HAP-1 (cell line): ENCODE measurements around the gene DPP10.

Source experiments
- DNase-seq, 2 experiments: peaks; one replicate each; pipeline ENCODE4 v3.0.0-alpha.2; 2016 to 2020; ENCODE audit warnings: low spot score in 2 of 2
- H3K27me3 ChIP-seq: fragments of 250-450 bp; sonication (Bioruptor Pico); 2 replicates; pipeline ENCODE4 v1.5.1; 2020; ENCODE audit warnings: low read depth, mild to moderate bottlenecking, moderate library complexity
- H3K36me3 ChIP-seq: fragments of 250-450 bp; sonication (Bioruptor Pico); replicated peaks from 2 replicates; pipeline ENCODE4 v1.5.1; 2020; ENCODE audit warnings: mild to moderate bottlenecking
- H3K4me1 ChIP-seq: fragments of 250-450 bp; sonication (Bioruptor Pico); 2 replicates; pipeline ENCODE4 v1.5.1; 2020; ENCODE audit warnings: mild to moderate bottlenecking
- H3K4me3 ChIP-seq: fragments of 250-450 bp; sonication (Bioruptor Pico); 2 replicates; pipeline ENCODE4 v1.5.1; 2020; ENCODE audit warnings: mild to moderate bottlenecking, moderate library complexity
- H3K9me3 ChIP-seq: fragments of 250-450 bp; sonication (Bioruptor Pico); 2 replicates; pipeline ENCODE4 v1.5.1; 2020; ENCODE audit warnings: mild to moderate bottlenecking, moderate library complexity
- in situ Hi-C: fragments of 300-500 bp; cut with MboI; formaldehyde crosslinking; loops from 3 replicates; pipeline ENCODE4 v1.14.3; 2020; ENCODE audit warnings: low sequenced_read_pairs, inconsistent platforms, mixed read lengths

Gene DPP10

DNA sequence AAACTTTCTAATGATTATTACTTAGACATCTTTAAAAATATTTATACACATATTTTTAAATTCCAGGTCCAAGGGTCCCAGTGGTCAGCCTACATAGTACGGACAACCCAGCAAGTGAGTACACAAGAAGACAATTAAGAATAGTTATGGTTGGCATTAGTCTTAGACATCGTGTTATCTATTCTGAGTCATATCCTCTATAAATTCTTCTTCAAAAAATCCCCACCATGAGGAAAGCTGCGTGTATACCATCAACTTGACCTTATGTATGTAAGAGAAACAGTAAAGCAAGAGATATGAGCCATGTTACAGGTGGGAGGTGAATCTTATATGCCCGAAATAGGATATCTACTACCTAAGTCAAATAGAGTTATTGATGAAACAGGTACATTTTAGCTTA lies 1339.8 kb downstream of the DPP10 start:
- Histone ChIP-seq H3K36me3 (no peaks in the 10 kb centered on the region), H3K4me1 (peaks cover 6% of the 10 kb centered on the region; the same call in 1 of the 2 replicates), H3K4me3 (no peak overlapping the region), H3K9me3 (no peaks in the 10 kb centered on the region), H3K27me3 (no peaks in the 10 kb centered on the region)
- in situ Hi-C loops = no loop called here
- no peak for DNase-seq

DNA sequence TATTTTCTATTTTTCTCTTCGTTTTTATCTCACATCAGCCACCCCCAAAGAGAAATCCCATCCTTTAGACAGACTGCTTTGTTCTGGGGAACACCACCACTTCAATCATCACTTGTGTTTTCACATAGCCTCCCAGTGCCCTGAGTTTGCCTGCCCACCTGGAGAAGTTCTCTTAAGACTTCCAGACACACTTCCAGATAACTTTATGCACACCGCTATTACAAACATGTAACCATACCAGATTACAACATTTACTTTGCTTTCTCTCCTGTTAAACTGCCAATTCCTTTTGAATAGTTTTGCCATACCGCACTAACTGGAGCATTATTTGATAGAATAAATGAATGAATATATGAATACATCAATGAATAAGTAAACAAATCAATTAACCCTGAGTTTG lies 1353.6 kb downstream of the DPP10 start:
- in situ Hi-C loops = no loop called here
- DNase-seq = no peak
- no peaks in the 10 kb centered on the region for H3K4me1 ChIP-seq
- H3K27me3 ChIP-seq = no peaks in the 10 kb centered on the region
- no peaks in the 10 kb centered on the region for H3K36me3 ChIP-seq
- no peak overlapping the region for H3K4me3 ChIP-seq
- H3K9me3 ChIP-seq = no peaks in the 10 kb centered on the region

DNA sequence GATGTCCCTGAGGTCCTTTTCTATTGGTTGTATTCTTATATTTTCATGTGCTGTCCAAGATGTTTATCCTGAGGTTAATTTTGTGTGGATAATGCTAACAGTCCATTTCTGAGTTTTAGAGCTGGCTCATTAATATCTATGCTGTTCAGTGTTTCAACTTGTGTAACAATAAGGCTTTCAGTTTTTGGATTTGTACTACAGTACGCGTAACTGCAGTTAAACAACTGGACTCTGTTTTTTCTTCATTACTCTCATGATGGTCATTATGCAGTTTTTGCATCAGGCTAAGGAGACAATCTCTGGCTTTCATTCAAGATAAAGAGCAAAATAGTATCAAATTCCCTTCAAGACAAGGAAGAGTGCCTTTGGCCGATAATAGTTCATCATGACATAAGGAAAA lies 1364.8 kb downstream of the DPP10 start:
- in situ Hi-C loops = no loop called here
- no peak for DNase-seq
- no peaks in the 10 kb centered on the region for H3K27me3 ChIP-seq
- H3K4me1 ChIP-seq = peaks cover 9% of the 10 kb centered on the region
- H3K9me3 ChIP-seq = no peaks in the 10 kb centered on the region; the same call in 1 of the 2 replicates
- H3K4me3 ChIP-seq = no peak overlapping the region
- H3K36me3 ChIP-seq = no peaks in the 10 kb centered on the region

DNA sequence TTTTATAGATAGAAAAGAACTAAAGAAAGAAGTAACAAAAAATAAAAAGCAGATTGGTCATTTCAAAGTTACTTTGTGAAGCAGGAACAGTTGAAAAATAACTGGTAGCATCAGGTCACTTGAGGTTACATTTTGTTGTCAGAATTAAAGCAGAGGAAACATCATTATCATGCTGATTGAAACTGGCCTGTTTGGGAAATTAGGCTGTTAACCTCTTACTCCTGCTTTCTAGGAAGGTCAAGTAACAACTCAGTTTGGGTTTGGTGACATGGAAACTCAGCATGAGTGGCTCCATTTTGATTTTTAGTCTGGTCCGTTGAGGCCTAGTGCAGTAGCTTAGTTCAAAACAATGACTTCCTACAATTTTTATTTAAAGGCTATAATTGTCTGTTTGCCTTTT lies 1383.5 kb downstream of the DPP10 start:
- Histone ChIP-seq H3K9me3 (no peaks in the 10 kb centered on the region), H3K27me3 (no peaks in the 10 kb centered on the region), H3K4me3 (no peak overlapping the region), H3K36me3 (no peaks in the 10 kb centered on the region), H3K4me1 (peaks cover 13% of the 10 kb centered on the region)
- DNase-seq = no peak
- in situ Hi-C loops = no loop called here

GRCh38 chr2:115833196-115833595 lies 1390.8 kb downstream of the DPP10 start:
- H3K9me3 ChIP-seq = no peaks in the 10 kb centered on the region
- H3K36me3 ChIP-seq = no peaks in the 10 kb centered on the region
- in situ Hi-C loops = no loop called here
- no peak overlapping the region for H3K4me3 ChIP-seq
- H3K4me1 ChIP-seq = peaks cover 10% of the 10 kb centered on the region
- H3K27me3 ChIP-seq = no peaks in the 10 kb centered on the region
- no peak for DNase-seq

GRCh38 chr2:115838539-115838938 lies 1396.1 kb downstream of the DPP10 start:
- DNase-seq = no peak
- Histone ChIP-seq H3K9me3 (no peaks in the 10 kb centered on the region), H3K4me1 (peaks cover 4% of the 10 kb centered on the region; the same call in 1 of the 2 replicates), H3K27me3 (no peaks in the 10 kb centered on the region), H3K4me3 (no peak overlapping the region), H3K36me3 (no peaks in the 10 kb centered on the region)
- in situ Hi-C loops = no loop called here

- no peak overlapping the region for H3K4me3 ChIP-seq
Observed at GRCh38 chr2:115842306-115842705, 1399.9 kb downstream of the DPP10 start.

DNA sequence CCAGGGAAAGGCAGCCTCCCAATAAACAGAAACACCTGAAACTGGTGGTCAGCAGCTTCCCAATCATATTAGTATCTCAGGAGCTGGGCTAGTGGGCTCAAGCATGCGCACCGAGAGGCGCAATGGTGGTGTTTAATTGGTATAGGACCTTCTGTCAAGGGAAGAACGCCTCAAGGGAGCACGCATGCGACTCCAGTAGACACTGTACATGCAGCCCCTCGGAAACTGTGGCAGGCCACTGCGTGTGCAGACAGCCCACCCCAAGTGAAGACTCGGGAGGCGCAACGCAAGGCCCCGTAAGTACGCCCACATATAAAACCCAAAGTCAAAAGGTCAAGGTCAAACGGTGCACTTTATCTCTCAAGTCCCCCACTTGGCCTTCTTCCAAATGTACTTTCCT lies 1405.8 kb downstream of the DPP10 start:
- Histone ChIP-seq H3K4me1 (peaks cover 3% of the 10 kb centered on the region), H3K27me3 (no peaks in the 10 kb centered on the region), H3K4me3 (no peak overlapping the region), H3K9me3 (no peaks in the 10 kb centered on the region), H3K36me3 (no peaks in the 10 kb centered on the region)
- in situ Hi-C loops = no loop called here
- DNase-seq = no peak

More at GRCh38 chr2:115842306-115842705, 1399.9 kb downstream of the DPP10 start:
- H3K4me1 ChIP-seq = peaks cover 7% of the 10 kb centered on the region
- no peaks in the 10 kb centered on the region for H3K9me3 ChIP-seq
- in situ Hi-C loops = no loop called here
- H3K36me3 ChIP-seq = no peaks in the 10 kb centered on the region
- H3K27me3 ChIP-seq = no peaks in the 10 kb centered on the region
- no peak for DNase-seq

GRCh38 chr2:115867024-115867423 lies 1424.6 kb downstream of the DPP10 start:
- H3K36me3 ChIP-seq = no peaks in the 10 kb centered on the region
- H3K4me3 ChIP-seq = no peak overlapping the region
- in situ Hi-C loops = no loop called here
- no peaks in the 10 kb centered on the region for H3K9me3 ChIP-seq
- H3K27me3 ChIP-seq = no peaks in the 10 kb centered on the region
- no peak for DNase-seq
- no peaks in the 10 kb centered on the region for H3K4me1 ChIP-seq

DNA sequence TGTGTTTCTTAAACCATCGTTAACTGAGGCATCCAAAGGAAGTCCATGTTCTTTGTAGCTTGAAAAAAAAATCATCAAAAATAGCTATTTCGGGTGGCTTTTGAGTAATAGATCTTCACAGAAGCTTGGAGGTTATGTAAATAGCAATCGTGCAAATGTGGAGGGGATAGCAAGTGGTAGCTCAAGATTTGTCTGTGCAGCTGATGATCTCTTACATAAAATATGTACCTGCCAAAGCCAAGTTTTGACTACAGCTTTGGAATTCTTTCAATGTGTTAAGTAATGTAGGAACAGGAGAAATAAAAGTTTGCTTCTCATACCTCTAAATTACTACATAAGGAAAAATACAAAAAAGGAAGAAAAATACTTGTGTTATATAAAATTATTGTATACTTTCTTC lies 1432.0 kb downstream of the DPP10 start:
- Histone ChIP-seq H3K9me3 (no peaks in the 10 kb centered on the region), H3K4me1 (no peaks in the 10 kb centered on the region; the same call in 1 of the 2 replicates), H3K36me3 (no peaks in the 10 kb centered on the region), H3K27me3 (no peaks in the 10 kb centered on the region), H3K4me3 (no peak overlapping the region)
- DNase-seq = no peak
- in situ Hi-C loops = no loop called here

- H3K36me3 ChIP-seq = no peaks in the 10 kb centered on the region
- no peak overlapping the region for H3K4me3 ChIP-seq
- DNase-seq = peak; percentile 12 to 28
- in situ Hi-C loops = no loop called here
- H3K27me3 ChIP-seq = no peaks in the 10 kb centered on the region
- no peaks in the 10 kb centered on the region for H3K9me3 ChIP-seq
- H3K4me1 ChIP-seq = no peaks in the 10 kb centered on the region; the same call in 1 of the 2 replicates
Observed at GRCh38 chr2:115880558-115880957, 1438.1 kb downstream of the DPP10 start.

- H3K36me3 ChIP-seq = no peaks in the 10 kb centered on the region
- H3K4me3 ChIP-seq = no peak overlapping the region
- H3K9me3 ChIP-seq = peaks cover 8% of the 10 kb centered on the region; the same call in 1 of the 2 replicates
- no peak for DNase-seq
- H3K4me1 ChIP-seq = no peaks in the 10 kb centered on the region
- no peaks in the 10 kb centered on the region for H3K27me3 ChIP-seq
- in situ Hi-C loops = no loop called here
Observed at GRCh38 chr2:115887209-115887776, 1444.9 kb downstream of the DPP10 start.
